ENCODE results near the gene PRKG1.

GRCh38 chr10:51233337-51234100 lies 159.2 kb downstream of the PRKG1 start:
- TF ChIP-seq SMC3 (IDR thresholded peaks at IDR 0.05; ENCODE audit: low read depth, low read length), result no peak
- TF ChIP-seq POLR2A (IDR thresholded peaks at IDR 0.05; ENCODE audit: low read depth, low read length), result no peak
- no peak for TF ChIP-seq RCOR1 (IDR thresholded peaks at IDR 0.05; ENCODE audit: insufficient replicate concordance, low read length)
- no peak for TF ChIP-seq RFX5 (IDR thresholded peaks at IDR 0.05; ENCODE audit: low read depth, low read length)
- TF ChIP-seq FOS (IDR thresholded peaks at IDR 0.05; ENCODE audit: low read depth, low read length), result no peak
- no peak for TF ChIP-seq RAD21 (IDR thresholded peaks at IDR 0.05; ENCODE audit: low read length)
- no peak for TF ChIP-seq CTCF (conservative IDR thresholded peaks at IDR 0.05; ENCODE audit: low read depth, low read length)
- no peak for TF ChIP-seq MAFK (IDR thresholded peaks at IDR 0.05; ENCODE audit: low read depth, low read length)
- TF ChIP-seq CEBPB (IDR thresholded peaks at IDR 0.05; ENCODE audit: low read depth, low read length), result no peak
- TF ChIP-seq CHD1 (IDR thresholded peaks at IDR 0.05; ENCODE audit: low read depth, low read length), result no peak
